Mesenchymal stem cell (in vitro differentiated cells and primary cell): Measurements from ENCODE around the gene GPR39. TPM values are rescaled to one million over a fixed set of nuclear protein-coding genes. Genes with fewer than 3 reads are reported as not detected.

Experiments
- DNase-seq: peaks from one replicate; pipeline ENCODE4 v3.0.0-alpha.2; 2013
- H2AFZ ChIP-seq: one replicate; pipeline ENCODE4 v1.6.1; 2013; ENCODE audit warnings: low read depth, mild to moderate bottlenecking, control low read depth, inconsistent platforms, low read length, moderate library complexity
- H2AK5ac ChIP-seq: 2 replicates; pipeline ENCODE4 v1.6.1; 2013; ENCODE audit warnings: low read length, moderate library complexity, mild to moderate bottlenecking, inconsistent platforms; ENCODE audit not compliant: severe bottlenecking
- H2BK120ac ChIP-seq: one replicate; pipeline ENCODE4 v1.6.1; 2013; ENCODE audit warnings: low read depth, mild to moderate bottlenecking, inconsistent platforms, low read length, moderate library complexity
- H2BK12ac ChIP-seq, 2 experiments: one replicate each; pipeline ENCODE4 v1.6.1; 2013; ENCODE audit warnings: inconsistent platforms in 2 of 2, low read length in 2 of 2, mild to moderate bottlenecking in 2 of 2, moderate library complexity in 2 of 2, control low read depth in 1 of 2
- H2BK15ac ChIP-seq: one replicate; pipeline ENCODE4 v1.6.1; 2013; ENCODE audit warnings: mild to moderate bottlenecking, low read depth, inconsistent platforms; ENCODE audit not compliant: poor library complexity, severe bottlenecking
- H2BK5ac ChIP-seq: 2 replicates; pipeline ENCODE4 v1.6.1; 2013; ENCODE audit warnings: low read depth, mild to moderate bottlenecking, low read length, control low read depth, inconsistent platforms; ENCODE audit not compliant: poor library complexity, severe bottlenecking
- H3K14ac ChIP-seq, 2 experiments: one replicate each; pipeline ENCODE4 v1.6.1; 2013; ENCODE audit warnings: inconsistent platforms in 2 of 2, low read length in 2 of 2, control low read depth in 1 of 2, mild to moderate bottlenecking in 1 of 2, moderate library complexity in 1 of 2
- H3K18ac ChIP-seq, 2 experiments: one replicate each; pipeline ENCODE4 v1.6.1; 2013; ENCODE audit warnings: inconsistent platforms in 2 of 2, low read length in 2 of 2, control low read depth in 1 of 2, low read depth in 1 of 2, mild to moderate bottlenecking in 1 of 2
- H3K23ac ChIP-seq, 2 experiments: one replicate each; pipeline ENCODE4 v1.6.1; 2013; ENCODE audit warnings: inconsistent platforms in 2 of 2, low read length in 2 of 2, mild to moderate bottlenecking in 2 of 2, moderate library complexity in 2 of 2, control low read depth in 1 of 2
- H3K27ac ChIP-seq: 2 replicates; pipeline ENCODE4 v1.5.1; 2013; ENCODE audit warnings: mild to moderate bottlenecking, moderate library complexity, low read length, control low read depth, inconsistent platforms; ENCODE audit not compliant: poor library complexity, severe bottlenecking
- H3K27me3 ChIP-seq, 2 experiments: 2 replicates each; pipeline versions ENCODE4 v1.6.1 to v1.7.0; 2013; ENCODE audit warnings: low read length in 2 of 2, mild to moderate bottlenecking in 2 of 2, moderate library complexity in 2 of 2, control low read depth in 1 of 2, inconsistent platforms in 1 of 2; ENCODE audit not compliant: control insufficient read depth in 1 of 2, insufficient read depth in 1 of 2
- H3K36me3 ChIP-seq, 2 experiments: 2 replicates each; pipeline versions ENCODE4 v1.6.1 to v1.7.0; 2013; ENCODE audit warnings: low read length in 2 of 2, control low read depth in 1 of 2, inconsistent platforms in 1 of 2, low read depth in 1 of 2, mild to moderate bottlenecking in 1 of 2; ENCODE audit not compliant: insufficient read depth in 2 of 2, control insufficient read depth in 1 of 2
- H3K4ac ChIP-seq, 2 experiments: one replicate each; pipeline ENCODE4 v1.6.1; 2013; ENCODE audit warnings: inconsistent platforms in 2 of 2, low read length in 2 of 2, mild to moderate bottlenecking in 2 of 2, moderate library complexity in 2 of 2, control low read depth in 1 of 2, low read depth in 1 of 2
- H3K4me1 ChIP-seq: 2 replicates; pipeline ENCODE4 v1.6.1; 2013; ENCODE audit warnings: low read depth, low read length, control low read depth; ENCODE audit not compliant: control insufficient read depth, insufficient read depth
- H3K4me2 ChIP-seq: 2 replicates; pipeline ENCODE4 v1.6.1; 2013; ENCODE audit warnings: low read length, mild to moderate bottlenecking, inconsistent platforms; ENCODE audit not compliant: poor library complexity, severe bottlenecking
- H3K4me3 ChIP-seq, 2 experiments: 2 replicates each; pipeline versions ENCODE4 v1.5.1 to v1.7.0; 2013; ENCODE audit warnings: low read length in 2 of 2, mild to moderate bottlenecking in 2 of 2, control low read depth in 1 of 2, low read depth in 1 of 2; ENCODE audit not compliant: insufficient read depth in 1 of 2
- H3K79me1 ChIP-seq: replicated peaks from 2 replicates; pipeline ENCODE4 v1.6.1; 2013; ENCODE audit warnings: mild to moderate bottlenecking, control low read depth, low read length, inconsistent platforms; ENCODE audit not compliant: poor library complexity, severe bottlenecking
- H3K9ac ChIP-seq: 2 replicates; pipeline ENCODE4 v1.7.0; 2013; ENCODE audit warnings: mild to moderate bottlenecking, low read length, moderate library complexity
- H3K9me3 ChIP-seq: 2 replicates; pipeline ENCODE4 v1.7.0; 2013; ENCODE audit warnings: mild to moderate bottlenecking, low read length; ENCODE audit not compliant: control insufficient read depth
- H4K8ac ChIP-seq: one replicate; pipeline ENCODE4 v1.6.1; 2013; ENCODE audit warnings: inconsistent platforms, mild to moderate bottlenecking, low read length, moderate library complexity
- H4K91ac ChIP-seq: one replicate; pipeline ENCODE4 v1.6.1; 2013; ENCODE audit warnings: mild to moderate bottlenecking, low read length, inconsistent platforms
- WGBS: methylation state at CpG from one replicate; pipeline ENCODE4 v1.1.7; 2013; ENCODE audit warnings: mixed read lengths; 5-methylcytosine and 5-hydroxymethylcytosine counted together
- polyA plus RNA-seq, 2 experiments: library from polyadenylated mRNA; stranded (reverse); fragments of 200-250 nt; gene quantifications; one replicate each; pipeline ENCODE4 v1.2.3, GENCODE V29; 2013

Gene GPR39
- 3.8 TPM for polyA plus RNA-seq (2013, experiment 1 of 2)
- polyA plus RNA-seq (2013, experiment 2 of 2), result 4.0 TPM

GRCh38 chr2:132416723-132417395, at the start of gene GPR39:
GPR39 (plus strand) TSS chr2:132416805.
- Histone ChIP-seq H4K91ac (peak within 1 kb of the TSS; percentile 97), H3K79me1 (no peaks in the 10 kb centered on the region), H3K23ac (peak within 1 kb of the TSS in 1 of 2 experiments; percentile 61), H3K14ac (peak within 1 kb of the TSS in 1 of 2 experiments; percentile 39), H3K4me3 (peak within 1 kb of the TSS; percentile 55 to 78), H3K9ac (peak within 1 kb of the TSS; percentile 90), H2BK15ac (peak within 1 kb of the TSS; percentile 98), H3K4me1 (peaks cover 21% of the 10 kb centered on the region), H2BK12ac (peak within 1 kb of the TSS; percentile 70 to 85), H4K8ac (peak within 1 kb of the TSS; percentile 99), H3K4ac (peak within 1 kb of the TSS; percentile 60 to 85), H3K27ac (peak within 1 kb of the TSS; percentile 98), H2BK120ac (peak within 1 kb of the TSS; percentile 92), H3K36me3 (no peaks in the 10 kb centered on the region), H2AK5ac (peak within 1 kb of the TSS; percentile 75), H3K27me3 (no peaks in the 10 kb centered on the region), H2AFZ (peak within 1 kb of the TSS; percentile 72), H3K9me3 (no peaks in the 10 kb centered on the region), H3K18ac (peak within 1 kb of the TSS; percentile 98 to 99), H2BK5ac (peak within 1 kb of the TSS; percentile 93), H3K4me2 (peak within 1 kb of the TSS; percentile 87)
- 45% methylated on average over 23 of the region's 23 CpGs for WGBS
- DNase-seq, result no peak

GRCh38 chr2:132368191-132368590, 48.4 kb upstream of the GPR39 start:
- no peaks in the 10 kb centered on the region for H3K27me3 ChIP-seq
- H3K36me3 ChIP-seq, result no peaks in the 10 kb centered on the region
- no peak overlapping the region for H4K8ac ChIP-seq
- H3K4me3 ChIP-seq, result no peak overlapping the region
- H3K27ac ChIP-seq, result no peak overlapping the region
- H3K79me1 ChIP-seq, result no peaks in the 10 kb centered on the region
- no peak overlapping the region for H2BK15ac ChIP-seq
- H3K4me1 ChIP-seq, result no peaks in the 10 kb centered on the region
- H3K4me2 ChIP-seq, result no peak overlapping the region
- no peak overlapping the region for H2BK5ac ChIP-seq
- H2AK5ac ChIP-seq, result no peak overlapping the region
- H3K9me3 ChIP-seq, result peaks cover 12% of the 10 kb centered on the region
- no peak overlapping the region for H2AFZ ChIP-seq
- no peak overlapping the region for H2BK120ac ChIP-seq
- H3K14ac ChIP-seq, result no peak overlapping the region
- no peak overlapping the region for H4K91ac ChIP-seq
- no peak overlapping the region for H3K18ac ChIP-seq
- WGBS, result 44% methylated on average over 2 of the region's 2 CpGs
- no peak overlapping the region for H3K9ac ChIP-seq
- no peak overlapping the region for H2BK12ac ChIP-seq
- DNase-seq, result no peak
- no peak overlapping the region for H3K23ac ChIP-seq
- no peak overlapping the region for H3K4ac ChIP-seq

- no peak overlapping the region for H2BK5ac ChIP-seq
- H4K91ac ChIP-seq, result no peak overlapping the region
- no peaks in the 10 kb centered on the region for H3K9me3 ChIP-seq
- no peak overlapping the region for H2BK15ac ChIP-seq
- H3K79me1 ChIP-seq, result no peaks in the 10 kb centered on the region
- no peak overlapping the region for H3K4me3 ChIP-seq
- H3K18ac ChIP-seq, result no peak overlapping the region
- no peak overlapping the region for H3K23ac ChIP-seq
- H3K36me3 ChIP-seq, result no peaks in the 10 kb centered on the region
- no peak for DNase-seq
- no peak overlapping the region for H2AK5ac ChIP-seq
- no peak overlapping the region for H2BK120ac ChIP-seq
- WGBS, result 100% methylated on average over 2 of the region's 3 CpGs
- H3K14ac ChIP-seq, result no peak overlapping the region
- H2BK12ac ChIP-seq, result no peak overlapping the region
- no peak overlapping the region for H4K8ac ChIP-seq
- H3K4me1 ChIP-seq, result no peaks in the 10 kb centered on the region
- no peak overlapping the region for H3K27ac ChIP-seq
- no peak overlapping the region for H3K4me2 ChIP-seq
- no peak overlapping the region for H2AFZ ChIP-seq
- no peaks in the 10 kb centered on the region for H3K27me3 ChIP-seq
- H3K4ac ChIP-seq, result no peak overlapping the region
- no peak overlapping the region for H3K9ac ChIP-seq
Measured at GRCh38 chr2:132372276-132372675, 44.3 kb upstream of the GPR39 start.

GRCh38 chr2:132373391-132374135, 43.0 kb upstream of the GPR39 start:
- 65% methylated on average over 4 of the region's 5 CpGs for WGBS
- Histone ChIP-seq H4K91ac (no peak overlapping the region), H2AFZ (no peak overlapping the region), H3K18ac (no peak overlapping the region), H2BK5ac (no peak overlapping the region), H3K27me3 (no peaks in the 10 kb centered on the region), H2AK5ac (no peak overlapping the region), H2BK12ac (no peak overlapping the region), H3K36me3 (no peaks in the 10 kb centered on the region), H3K4me1 (no peaks in the 10 kb centered on the region), H3K4ac (no peak overlapping the region), H3K9me3 (no peaks in the 10 kb centered on the region), H3K4me2 (no peak overlapping the region), H3K4me3 (peak overlapping the region in 1 of 2 experiments; percentile 51), H2BK120ac (no peak overlapping the region), H3K9ac (peak overlapping the region; percentile 69), H3K27ac (peak overlapping the region; percentile 40), H4K8ac (no peak overlapping the region), H3K14ac (no peak overlapping the region), H3K23ac (no peak overlapping the region), H3K79me1 (no peaks in the 10 kb centered on the region), H2BK15ac (no peak overlapping the region)
- no peak for DNase-seq
